T-helper 2 cell (primary cell): Measurements from ENCODE around the gene ALOX12.
A peak's percentile ranks its signal among the peaks of the same experiment; 100 is the strongest.
"Not testable (repeated sequence)": the region's sequence is repeated elsewhere in the genome, so short reads cannot be mapped to it uniquely, and the experiment has no call there.

Experiments used
- DNase-seq, 5 experiments: peaks; one replicate each; pipeline versions ENCODE4 v3.0.0 to v3.0.0-alpha.2; 2012 to 2022

Gene ALOX12

DNA sequence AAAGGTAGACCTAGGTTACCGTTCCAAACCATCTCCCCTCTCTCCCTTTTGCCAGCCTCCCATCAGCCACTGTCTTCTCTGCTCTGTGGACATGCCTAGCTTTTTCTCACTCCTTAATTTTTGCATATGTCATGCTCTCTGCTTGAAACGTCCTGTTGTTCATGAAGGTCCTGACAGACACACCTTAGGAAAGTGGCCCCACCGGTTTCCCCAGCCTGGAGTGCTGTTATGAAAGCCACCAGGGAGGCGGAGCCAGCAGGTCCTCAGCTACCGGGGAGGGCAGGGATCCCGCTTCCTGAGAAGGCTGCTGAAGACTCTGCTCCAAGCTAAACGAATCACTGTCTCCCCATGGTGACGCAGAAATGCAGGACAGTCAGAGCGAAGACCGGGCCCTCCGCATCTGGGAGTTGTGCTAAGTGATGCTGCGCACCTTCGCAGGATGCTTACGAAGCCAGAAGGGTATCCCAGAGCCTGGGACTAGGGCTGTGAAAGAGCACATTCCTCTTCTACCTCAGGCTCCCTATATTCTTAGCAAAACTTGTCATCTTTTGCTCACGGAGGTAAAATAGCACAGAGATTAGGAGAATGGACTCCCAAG lies 50.4 kb downstream of the ALOX12 start:
- DNase-seq: peak in 4 of 5 experiments; percentile 14 to 41 (median 30)

DNA sequence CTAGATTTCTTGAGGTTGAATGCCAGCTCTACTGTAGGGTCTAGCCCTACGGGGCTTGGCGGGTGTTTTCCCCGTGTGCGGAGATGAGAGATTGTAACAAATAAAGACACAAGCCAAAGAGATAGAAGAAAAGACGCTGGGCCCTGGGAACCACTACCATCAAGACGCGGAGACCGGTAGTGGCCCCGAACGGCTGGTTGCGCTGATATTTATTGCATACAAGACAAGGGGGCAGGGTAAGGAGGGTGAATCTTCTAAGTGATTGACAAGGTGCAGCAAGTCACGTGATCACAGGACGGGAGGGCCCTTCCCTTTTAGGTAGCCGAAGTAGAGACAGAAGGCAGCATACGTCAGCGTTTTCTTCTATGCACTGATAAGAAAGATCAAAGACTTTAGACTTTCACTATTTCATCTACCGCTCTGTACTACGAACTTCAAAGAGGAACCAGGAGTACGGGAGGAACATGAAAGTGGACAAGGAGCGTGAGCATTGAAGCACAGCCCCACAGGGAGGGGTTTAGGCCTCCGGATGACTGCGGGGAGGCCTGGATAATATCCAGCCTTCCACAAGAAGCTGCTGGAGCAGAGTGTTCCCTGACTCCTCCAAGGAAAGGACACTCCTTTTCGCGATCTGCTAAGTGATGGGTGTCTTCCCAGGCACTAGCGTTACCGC lies 51.0 kb downstream of the ALOX12 start:
- peak; percentile 36 to 96 (median 74) for DNase-seq

DNA sequence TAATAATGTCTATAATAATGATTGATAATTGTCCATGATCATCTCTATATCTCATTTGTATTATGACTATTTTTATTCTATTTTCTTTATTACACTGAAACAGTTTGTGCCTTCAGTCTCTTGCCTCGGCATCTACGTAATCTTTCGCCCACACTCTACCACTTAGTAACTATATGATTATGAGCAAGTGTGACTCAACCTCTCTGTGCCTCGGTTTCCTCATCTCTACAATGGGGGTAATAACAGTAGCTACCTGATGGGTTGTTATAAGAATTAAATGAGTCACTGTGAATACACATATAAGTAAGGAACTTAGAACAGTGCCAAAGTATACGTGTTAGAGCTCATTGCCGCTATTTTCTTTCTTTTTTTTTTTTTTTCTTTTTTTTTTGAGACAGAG lies 51.7 kb downstream of the ALOX12 start:
- DNase-seq: peak in 1 of 5 experiments; percentile 80

DNA sequence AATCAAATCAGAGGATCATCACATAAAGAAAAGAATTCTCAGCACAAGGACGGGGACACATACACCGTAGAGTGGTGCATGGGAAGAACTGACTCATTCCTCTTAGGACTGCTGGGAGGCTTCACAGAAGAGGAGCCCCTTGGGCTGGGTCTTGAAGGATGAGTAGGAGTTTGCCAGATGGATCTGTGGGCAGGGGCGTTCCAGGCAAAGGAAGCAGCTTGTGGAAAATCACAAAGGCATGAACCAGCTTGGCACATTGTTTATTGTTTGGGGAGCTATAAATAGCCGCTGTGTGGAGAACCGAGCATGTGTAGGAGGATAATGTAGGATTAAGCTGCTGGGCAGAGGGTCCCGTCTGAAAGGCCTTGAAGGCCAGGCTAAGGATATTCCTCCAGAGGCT lies 53.1 kb downstream of the ALOX12 start:
- DNase-seq: no peak

DNA sequence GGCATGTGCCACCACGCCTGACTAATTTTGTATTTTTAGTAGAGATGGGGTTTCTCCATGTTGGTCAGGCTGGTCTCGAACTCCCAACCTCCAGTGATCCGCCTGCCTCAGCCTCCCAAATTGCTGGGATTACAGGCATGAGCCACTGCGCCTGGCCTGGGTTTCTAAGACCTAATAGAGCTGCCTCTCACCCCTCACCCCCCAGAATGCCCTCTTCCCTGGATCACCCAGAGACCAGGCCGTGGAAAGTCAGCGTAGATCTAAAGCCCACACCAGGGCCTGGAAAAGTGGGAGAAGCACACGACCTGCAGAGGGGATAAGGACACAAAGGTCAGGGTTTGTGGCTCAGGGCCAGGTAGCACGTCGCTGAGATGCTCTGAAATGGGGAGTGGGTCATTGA lies 54.7 kb downstream of the ALOX12 start:
- DNase-seq: not testable (repeated sequence)

DNA sequence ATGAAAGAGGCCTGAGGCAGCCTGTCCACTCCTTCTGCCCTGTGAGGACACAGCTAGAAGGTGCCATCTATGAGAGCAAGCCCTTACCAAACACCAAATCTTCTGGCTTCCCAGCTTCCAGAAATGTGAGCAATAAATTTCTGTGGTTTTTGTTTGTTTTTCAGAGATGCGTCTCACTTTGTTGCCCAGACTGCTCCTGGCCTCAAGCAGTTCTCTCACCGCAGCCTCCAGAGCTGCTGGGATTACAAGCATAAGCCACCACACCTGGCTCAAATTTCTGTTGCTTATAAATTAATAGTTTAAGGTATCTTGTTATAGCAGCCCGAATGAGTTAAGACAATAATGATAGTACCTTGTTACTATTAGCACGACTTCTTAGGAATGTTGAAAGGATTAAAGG lies 60.5 kb downstream of the ALOX12 start:
- no peak for DNase-seq

DNA sequence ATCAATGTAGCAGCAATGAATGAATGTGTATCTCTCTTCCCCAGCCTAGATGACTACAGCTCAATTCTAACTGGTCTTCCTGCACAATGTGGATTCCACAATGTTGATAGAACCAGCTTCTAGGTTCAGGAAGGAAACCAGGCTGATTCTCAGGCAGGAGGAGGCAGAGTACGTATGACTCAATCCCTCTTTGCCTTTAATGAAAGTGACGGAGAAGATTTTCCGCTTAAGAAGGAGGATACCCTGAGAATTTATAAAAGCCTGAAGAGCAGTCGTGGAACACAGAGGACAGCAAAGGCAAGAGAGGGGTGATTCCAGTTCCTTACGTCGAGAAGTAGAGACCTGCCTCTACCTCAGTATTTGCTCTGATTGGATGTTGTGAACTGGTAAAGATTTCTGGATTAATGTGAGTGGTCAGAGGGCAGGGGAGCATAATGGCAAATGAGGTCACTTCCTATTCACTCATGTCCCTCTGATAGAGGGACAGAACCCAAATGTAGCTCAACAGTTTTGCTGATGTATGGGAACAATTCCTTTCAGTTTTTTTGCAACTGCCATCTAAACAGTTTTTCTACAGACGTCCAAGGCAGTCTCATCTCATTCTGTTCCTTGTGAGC lies 63.1 kb downstream of the ALOX12 start:
- DNase-seq: no peak
